ENCODE data around the gene CRYGB.

DNA sequence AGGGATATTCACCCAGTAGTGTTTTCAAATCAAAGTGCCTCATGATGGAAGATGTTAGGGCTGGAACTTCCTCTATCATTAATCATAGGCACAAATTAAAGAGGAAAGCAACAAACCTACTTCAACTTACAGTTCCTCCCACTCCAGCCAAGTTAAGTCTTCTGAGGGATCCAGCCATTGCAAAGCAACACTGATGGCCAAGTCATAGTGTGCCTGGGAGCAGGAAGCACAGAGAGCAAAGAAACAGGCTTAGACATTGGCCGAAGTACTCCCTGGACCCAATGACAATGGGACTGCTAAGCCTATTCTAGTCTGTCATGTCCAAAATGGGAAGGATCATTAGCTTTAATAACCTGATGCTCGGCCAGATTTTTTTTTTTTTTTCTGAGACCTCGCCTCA is 36.9 kb upstream of the CRYGB start:
- no peak for TF ChIP-seq EZH2phosphoT487 (IDR thresholded peaks at IDR 0.05; ENCODE audit: borderline replicate concordance, low read length)
- TF ChIP-seq, protein P1, sequence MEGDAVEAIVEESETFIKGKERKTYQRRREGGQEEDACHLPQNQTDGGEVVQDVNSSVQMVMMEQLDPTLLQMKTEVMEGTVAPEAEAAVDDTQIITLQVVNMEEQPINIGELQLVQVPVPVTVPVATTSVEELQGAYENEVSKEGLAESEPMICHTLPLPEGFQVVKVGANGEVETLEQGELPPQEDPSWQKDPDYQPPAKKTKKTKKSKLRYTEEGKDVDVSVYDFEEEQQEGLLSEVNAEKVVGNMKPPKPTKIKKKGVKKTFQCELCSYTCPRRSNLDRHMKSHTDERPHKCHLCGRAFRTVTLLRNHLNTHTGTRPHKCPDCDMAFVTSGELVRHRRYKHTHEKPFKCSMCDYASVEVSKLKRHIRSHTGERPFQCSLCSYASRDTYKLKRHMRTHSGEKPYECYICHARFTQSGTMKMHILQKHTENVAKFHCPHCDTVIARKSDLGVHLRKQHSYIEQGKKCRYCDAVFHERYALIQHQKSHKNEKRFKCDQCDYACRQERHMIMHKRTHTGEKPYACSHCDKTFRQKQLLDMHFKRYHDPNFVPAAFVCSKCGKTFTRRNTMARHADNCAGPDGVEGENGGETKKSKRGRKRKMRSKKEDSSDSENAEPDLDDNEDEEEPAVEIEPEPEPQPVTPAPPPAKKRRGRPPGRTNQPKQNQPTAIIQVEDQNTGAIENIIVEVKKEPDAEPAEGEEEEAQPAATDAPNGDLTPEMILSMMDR (IDR thresholded peaks at IDR 0.05; ENCODE audit: low read depth, low read length, poor library complexity, severe bottlenecking) = no peak

Data from DOHH2 (cell line).